WERI-Rb-1 (cell line): ENCODE data around the gene CHDH.
A peak's percentile ranks its signal among the peaks of the same experiment; 100 is the strongest.

Source experiments
- DNase-seq: peaks from one replicate; pipeline ENCODE4 v3.0.0-alpha.2; 2020
- H3K27ac ChIP-seq: fragments of 250-450 bp; sonication (Bioruptor Pico); 2 replicates; pipeline ENCODE4 v1.5.1; 2020; ENCODE audit warnings: mild to moderate bottlenecking, moderate library complexity
- H3K27me3 ChIP-seq: fragments of 250-450 bp; sonication (Bioruptor Pico); 2 replicates; pipeline ENCODE4 v1.5.1; 2021; ENCODE audit warnings: mild to moderate bottlenecking, low read depth, moderate library complexity; ENCODE audit not compliant: insufficient read depth, severe bottlenecking
- H3K36me3 ChIP-seq: fragments of 250-450 bp; sonication (Bioruptor Pico); 2 replicates; pipeline ENCODE4 v1.5.1; 2020; ENCODE audit warnings: mild to moderate bottlenecking, moderate library complexity
- H3K4me3 ChIP-seq: 2 replicates; pipeline ENCODE4 v1.5.1; 2011; ENCODE audit warnings: low read depth, mild to moderate bottlenecking, control low read depth, low read length
- H3K9me3 ChIP-seq: fragments of 250-450 bp; sonication (Bioruptor Pico); 2 replicates; pipeline ENCODE4 v1.5.1; 2021; ENCODE audit warnings: mild to moderate bottlenecking, moderate library complexity; ENCODE audit not compliant: severe bottlenecking
- CTCF ChIP-seq: IDR thresholded peaks from 2 replicates; pipeline ENCODE4 v1.5.1; 2011; ENCODE audit warnings: low read depth, mild to moderate bottlenecking, control low read depth, inconsistent platforms, low read length

CHDH gene

GRCh38 chr3:53824795-53825194 is 21.4 kb downstream of the CHDH start:
- TF ChIP-seq CTCF = no peak
- Histone ChIP-seq H3K27ac (no peak overlapping the region), H3K4me3 (no peak overlapping the region), H3K27me3 (no peaks in the 10 kb centered on the region), H3K9me3 (no peaks in the 10 kb centered on the region), H3K36me3 (no peaks in the 10 kb centered on the region)
- DNase-seq = no peak

DNA sequence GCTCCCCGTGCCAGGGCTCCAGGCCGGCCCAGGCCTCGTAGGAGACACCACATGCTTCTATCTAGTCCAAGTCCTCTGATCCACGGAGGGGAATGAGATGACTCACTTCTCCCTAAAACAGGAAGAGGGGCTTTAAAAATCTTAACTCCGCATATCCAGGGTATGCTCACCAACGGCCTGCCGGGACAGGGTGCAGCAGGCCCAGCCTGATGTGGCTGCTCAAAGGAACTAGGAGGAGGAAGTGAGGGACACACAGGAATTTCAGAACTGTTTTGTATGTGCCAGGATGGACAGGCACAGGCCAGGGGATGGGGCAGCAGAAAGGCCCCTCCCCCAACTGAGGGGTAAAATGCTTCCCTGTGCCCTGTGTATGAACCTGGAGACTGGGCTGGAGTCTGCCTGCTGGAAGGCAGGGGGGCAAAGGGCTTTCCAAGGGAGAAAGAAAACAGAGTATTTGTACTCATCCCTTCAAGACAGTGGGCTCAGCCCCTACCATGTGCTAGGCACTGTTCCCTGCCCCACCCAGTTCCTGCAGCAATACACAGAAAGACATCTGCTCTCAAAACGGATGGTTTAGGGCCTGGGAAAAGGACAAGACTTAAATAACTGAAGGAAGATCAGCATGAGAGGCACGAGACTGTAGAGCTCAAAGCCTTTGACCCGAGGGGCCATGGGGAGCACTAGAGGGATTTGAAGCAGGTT is 22.1 kb downstream of the CHDH start:
- Histone ChIP-seq H3K36me3 (no peaks in the 10 kb centered on the region), H3K9me3 (no peaks in the 10 kb centered on the region), H3K4me3 (no peak overlapping the region), H3K27me3 (no peaks in the 10 kb centered on the region), H3K27ac (no peak overlapping the region)
- DNase-seq = no peak
- no peak for TF ChIP-seq CTCF

DNA sequence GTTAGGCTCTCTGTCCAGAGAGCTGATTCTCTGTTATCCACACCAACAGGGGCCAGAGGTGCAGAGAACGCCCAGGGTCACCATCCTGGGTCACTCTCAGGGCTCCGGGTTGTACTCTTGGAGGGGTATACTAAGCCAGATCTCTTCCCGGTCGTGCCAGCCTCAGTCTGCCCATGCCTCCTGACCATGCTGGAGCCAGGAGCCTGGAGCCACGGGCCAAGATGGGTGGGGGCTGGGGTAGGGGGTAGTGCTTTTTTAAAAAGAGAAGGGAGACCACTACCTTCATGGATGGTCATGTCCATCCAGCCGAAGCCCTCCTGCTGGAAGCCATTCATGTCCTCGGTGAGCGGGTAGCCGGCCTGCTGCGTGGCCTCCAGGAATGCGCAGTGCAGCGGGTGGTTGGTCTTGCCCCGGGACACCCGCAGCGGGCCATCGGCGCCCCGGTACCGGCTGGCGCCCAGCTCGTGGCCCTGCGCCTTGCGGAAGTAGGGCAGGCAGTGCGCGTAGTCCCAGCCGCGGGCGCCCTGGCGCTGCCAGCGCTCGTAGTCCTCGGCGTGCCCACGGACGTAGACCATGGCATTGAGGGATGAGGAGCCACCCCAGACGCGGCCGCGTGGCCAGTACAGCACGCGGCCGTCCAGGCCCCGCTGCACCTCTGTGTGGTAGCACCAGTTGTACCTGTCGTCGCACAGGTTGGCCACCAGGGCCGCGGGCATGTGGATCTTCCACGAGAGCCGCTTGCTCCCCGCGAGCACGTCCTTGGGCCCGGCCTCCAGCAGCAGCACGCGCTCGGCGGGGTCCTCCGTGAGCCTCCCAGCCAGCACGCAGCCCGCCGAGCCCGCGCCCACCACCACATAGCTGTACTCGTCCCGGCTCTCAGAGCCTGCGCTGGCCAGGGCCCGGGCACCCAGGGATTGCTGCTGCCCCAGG is 22.9 kb downstream of the CHDH start:
- Histone ChIP-seq H3K36me3 (no peaks in the 10 kb centered on the region), H3K4me3 (no peak overlapping the region), H3K9me3 (no peaks in the 10 kb centered on the region), H3K27ac (no peak overlapping the region), H3K27me3 (no peaks in the 10 kb centered on the region)
- 0 out of 2 replicates have a peak, but pooled peaks have one; percentile 18 for TF ChIP-seq CTCF
- DNase-seq = no peak

DNA sequence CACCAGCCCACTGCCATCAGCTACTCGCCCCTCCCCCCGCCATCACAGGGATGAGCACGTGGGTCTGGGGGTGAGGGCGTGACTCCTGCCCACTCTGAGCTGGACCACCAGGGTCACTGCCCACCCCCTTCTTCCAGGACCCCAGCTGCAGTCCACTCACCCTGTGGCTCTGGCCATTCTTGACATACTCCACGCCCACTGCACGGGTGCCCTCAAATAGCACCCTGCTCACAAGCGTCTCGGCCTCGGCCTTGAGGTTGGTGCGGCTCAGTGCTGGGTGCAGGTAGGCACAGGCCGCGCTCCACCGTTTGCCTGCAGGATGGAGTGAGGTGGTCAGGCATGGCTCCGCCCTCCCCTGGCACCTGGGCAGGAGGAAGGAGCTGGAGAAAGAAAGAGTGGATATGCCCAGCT is 23.9 kb downstream of the CHDH start:
- no peak for DNase-seq
- Histone ChIP-seq H3K27ac (no peak overlapping the region), H3K27me3 (no peaks in the 10 kb centered on the region), H3K36me3 (no peaks in the 10 kb centered on the region), H3K4me3 (no peak overlapping the region), H3K9me3 (no peaks in the 10 kb centered on the region)
- no peak for TF ChIP-seq CTCF

DNA sequence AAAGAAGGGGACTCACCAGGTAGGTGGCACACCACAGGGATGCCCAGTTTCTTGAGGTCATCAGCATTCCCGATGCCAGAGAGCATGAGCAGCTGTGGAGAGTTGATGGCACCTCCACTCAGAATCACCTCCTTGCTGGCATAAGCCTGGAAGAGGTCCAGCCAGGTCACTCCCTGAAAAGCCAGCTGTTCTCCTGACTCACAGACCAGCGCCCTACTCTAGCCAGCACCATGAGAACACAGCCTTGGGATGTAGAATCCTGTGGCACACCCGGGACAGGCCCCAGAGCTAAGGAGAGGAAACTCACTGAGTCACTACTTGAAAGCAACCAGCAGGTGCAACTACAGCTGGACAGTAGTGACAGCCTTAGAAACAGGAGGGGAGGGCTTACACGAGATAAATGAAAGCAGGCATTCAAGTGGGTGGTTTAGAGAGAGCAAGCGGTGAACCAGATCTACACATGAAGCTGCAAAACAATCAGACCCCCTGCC is 24.5 kb downstream of the CHDH start:
- Histone ChIP-seq H3K27ac (no peak overlapping the region), H3K4me3 (no peak overlapping the region), H3K27me3 (no peaks in the 10 kb centered on the region), H3K36me3 (no peaks in the 10 kb centered on the region), H3K9me3 (no peaks in the 10 kb centered on the region)
- no peak for TF ChIP-seq CTCF
- no peak for DNase-seq
